GM19463 (cell line): ENCODE results near the gene BAX.
A peak's percentile ranks its signal among the peaks of the same experiment; 100 is the strongest.

ENCODE experiments used
- ATAC-seq: cut with Tn5 transposase; IDR thresholded peaks from one replicate; pipeline ENCODE4 v1.9.1; 2021; ENCODE audit warnings: mild to moderate bottlenecking, moderate library complexity; ENCODE audit not compliant: unreplicated experiment

Gene BAX

DNA sequence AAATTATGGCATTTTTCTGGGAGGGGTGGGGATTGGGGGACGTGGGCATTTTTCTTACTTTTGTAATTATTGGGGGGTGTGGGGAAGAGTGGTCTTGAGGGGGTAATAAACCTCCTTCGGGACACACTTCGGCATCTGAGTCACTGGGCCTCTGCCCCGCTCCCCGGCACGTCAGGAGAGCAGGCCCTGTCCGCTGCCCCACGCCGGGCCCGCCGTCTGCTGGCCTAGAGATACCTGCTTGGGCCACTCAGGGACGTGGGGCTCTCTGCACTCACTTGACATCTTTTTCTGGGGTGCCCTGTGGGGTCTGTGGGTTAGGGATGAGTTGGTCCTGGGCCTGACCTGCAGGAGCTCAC, 7.0 kb downstream of the BAX start:
- no peak for ATAC-seq

DNA sequence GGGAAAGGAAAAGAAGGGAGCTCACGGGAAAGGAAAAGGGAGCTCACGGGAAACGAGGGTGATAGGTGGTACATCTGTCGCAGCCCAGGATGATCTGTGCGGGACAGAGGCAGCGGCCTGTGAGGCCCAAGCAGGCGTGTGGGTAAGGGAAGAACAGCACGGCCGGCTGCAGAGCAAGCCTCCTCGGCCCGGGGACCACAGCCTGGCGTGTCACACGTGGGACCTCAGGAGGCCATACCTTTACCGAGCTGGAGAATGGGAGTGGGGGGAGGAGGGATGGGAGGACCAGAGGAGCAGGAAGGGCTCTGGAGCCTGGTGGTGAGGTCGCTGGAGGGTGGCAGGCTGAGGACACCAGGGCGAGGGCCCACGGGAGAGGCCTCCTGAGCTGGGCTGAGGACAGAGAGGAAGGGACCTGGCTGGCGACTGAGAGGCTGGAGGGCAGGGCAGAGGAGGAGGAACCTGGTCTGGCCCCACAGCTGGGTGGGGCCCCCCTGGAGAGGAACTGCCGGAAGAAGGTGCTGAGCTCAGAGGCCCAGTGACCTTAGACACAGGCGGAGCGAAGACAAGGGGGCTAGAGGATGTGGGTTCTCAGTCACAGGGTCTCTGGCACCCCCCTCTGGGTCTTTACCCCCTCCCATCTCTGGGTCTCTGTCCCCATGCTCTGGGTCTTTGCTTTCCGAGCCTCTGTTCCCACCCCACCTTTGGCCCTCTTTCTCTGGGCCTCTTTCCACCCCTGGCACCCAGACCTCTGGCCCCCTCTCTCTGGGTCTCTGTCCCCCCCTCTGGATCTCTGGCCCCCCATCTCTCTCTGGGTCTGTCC, 7.6 kb downstream of the BAX start:
- ATAC-seq, result no peak

DNA sequence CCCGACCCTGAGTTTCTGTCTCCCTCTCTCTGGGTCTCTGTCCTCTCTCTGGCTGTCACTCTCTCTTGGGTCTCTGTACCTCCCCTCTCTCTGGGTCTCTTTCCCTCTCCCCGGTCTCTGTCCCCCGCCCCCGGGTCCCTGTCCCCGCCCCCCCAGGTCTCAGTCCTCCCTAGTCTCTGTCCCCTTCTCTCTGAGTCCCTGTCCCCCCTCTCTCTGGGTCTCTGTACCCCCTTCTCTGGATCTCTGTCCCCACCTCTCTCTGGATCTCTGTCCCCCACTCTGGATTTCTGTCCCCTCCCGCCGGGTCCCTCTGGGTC, 8.1 kb downstream of the BAX start:
- no peak for ATAC-seq

DNA sequence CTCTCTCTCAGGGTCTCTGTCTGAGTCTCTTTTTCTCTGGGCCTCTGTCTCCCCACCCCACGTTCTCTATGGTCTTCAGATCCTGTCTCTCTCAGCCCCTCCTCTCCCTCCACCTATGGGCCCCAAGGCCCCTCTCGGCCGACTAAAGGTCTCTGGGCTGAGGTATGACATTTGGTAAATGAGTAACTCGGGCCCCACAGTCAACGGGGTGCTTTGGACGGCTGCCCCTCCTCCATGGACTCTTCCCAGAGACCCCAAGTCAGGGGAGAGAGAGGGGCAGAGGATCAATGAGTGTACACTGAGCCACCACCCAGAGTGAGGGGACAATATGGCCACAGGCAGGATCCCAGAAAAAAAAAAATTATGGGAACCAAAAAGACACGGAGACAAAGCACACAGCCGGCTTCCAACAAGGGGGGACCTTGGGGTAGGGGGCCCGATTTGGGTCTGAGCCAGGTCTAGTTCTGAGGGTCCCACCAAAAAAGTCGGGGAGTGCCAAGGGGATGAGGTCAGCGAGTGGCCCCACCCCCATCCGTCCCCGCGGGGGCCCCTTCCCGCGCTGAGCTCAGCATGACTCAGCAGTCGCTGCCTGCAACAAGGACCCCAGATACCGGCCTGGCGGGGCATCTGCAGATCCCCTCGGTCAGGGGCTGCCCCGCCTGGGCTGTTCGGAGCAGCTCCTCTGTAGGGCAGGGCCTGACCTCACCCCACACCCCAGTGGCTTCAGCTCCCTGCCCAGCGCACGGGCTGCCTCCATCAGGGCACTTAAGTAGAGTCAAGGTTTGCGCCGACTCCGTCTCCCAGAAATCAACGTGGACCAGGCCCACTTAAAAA, 8.9 kb downstream of the BAX start:
- no peak for ATAC-seq

DNA sequence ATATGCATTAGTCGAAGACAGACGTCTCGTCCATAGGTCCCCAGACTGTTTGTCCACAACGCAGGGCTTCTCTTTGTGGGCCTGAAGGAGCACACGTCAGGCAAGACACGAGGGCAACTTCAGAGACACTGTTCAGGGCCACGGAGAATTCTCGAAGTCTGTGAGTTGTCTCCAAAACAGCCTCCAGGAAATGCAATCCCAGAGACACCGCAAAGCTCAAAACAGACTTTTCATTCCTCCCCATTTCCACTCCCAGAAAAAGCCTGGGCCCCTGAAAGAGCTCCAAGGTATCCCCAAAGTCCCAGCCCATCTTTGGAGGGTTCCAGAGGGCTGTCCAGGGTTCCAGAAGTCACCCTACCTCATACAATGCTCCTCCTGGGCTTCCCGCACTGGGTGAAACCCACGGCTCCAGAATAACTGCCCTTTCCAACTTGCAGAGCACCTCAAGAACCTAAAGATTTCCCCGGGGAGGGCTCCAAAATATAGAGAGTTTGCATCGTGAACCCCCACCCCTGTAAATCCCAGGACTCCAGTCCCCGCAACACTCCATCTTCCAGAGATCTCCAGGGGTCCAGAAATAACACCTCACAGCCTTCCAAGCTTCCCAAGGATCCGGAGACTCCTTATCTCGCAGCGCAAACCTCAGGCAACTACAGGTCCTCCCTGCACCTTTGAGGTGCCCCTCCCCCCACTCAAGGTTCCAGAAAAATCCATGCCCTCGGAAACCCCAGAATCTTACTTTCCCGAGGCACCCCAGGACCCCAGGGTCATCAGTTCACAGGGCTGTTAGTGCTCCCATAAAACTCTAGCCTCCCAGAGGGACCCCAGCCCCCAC, 9.7 kb downstream of the BAX start:
- ATAC-seq, result no peak

DNA sequence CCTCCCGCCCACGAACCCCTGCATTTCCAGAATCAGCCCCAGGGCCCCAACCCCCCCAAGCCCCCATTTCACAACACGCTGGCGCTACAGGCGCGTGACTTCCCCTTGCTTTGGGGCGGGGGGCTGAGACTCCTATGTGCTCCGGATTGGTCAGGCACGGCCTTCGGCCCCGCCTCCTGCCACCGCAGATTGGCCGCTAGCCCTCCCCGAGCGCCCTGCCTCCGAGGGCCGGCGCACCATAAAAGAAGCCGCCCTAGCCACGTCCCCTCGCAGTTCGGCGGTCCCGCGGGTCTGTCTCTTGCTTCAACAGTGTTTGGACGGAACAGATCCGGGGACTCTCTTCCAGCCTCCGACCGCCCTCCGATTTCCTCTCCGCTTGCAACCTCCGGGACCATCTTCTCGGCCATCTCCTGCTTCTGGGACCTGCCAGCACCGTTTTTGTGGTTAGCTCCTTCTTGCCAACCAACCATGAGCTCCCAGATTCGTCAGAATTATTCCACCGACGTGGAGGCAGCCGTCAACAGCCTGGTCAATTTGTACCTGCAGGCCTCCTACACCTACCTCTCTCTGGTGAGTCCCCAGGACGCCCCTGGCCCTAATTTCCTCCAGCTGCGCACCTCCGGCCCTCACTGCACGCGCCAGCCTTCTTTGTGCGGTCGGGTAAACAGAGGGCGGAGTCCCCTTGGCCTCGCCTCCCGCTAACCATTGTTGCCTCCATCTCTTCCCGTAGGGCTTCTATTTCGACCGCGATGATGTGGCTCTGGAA, 10.5 kb downstream of the BAX start, which contains the start of gene FTL:
Gene FTL, plus strand, starts transcription at position 270 of the 766 bp plus-strand sequence. Its CDS starts 199 bp downstream, at position 469.
- peak; percentile 62 for ATAC-seq

DNA sequence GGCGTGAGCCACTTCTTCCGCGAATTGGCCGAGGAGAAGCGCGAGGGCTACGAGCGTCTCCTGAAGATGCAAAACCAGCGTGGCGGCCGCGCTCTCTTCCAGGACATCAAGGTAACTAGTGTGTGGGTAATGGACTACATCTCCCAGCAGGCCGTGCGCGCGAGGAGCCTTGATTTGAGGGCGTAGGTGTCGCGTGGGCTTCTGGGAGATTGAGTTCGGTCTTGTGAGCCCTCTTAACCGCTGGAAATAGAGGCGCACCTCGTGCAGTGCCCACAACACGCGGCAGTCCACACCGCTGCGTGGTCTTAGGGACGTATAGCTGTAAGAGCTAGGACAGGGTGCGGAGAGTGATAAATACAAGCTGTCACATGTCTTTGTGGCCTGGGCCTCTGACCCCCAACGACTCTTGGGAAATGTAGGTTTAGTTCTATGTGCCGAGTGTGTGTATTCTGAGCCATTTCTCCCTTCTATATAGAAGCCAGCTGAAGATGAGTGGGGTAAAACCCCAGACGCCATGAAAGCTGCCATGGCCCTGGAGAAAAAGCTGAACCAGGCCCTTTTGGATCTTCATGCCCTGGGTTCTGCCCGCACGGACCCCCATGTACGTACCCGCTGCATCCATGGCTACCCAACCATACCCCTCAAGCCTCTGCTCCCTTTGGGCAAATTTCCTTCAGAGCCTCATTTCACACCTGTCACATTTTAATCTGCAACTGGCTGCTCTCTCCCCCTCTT, 11.3 kb downstream of the BAX start:
- ATAC-seq, result peak; percentile 16

DNA sequence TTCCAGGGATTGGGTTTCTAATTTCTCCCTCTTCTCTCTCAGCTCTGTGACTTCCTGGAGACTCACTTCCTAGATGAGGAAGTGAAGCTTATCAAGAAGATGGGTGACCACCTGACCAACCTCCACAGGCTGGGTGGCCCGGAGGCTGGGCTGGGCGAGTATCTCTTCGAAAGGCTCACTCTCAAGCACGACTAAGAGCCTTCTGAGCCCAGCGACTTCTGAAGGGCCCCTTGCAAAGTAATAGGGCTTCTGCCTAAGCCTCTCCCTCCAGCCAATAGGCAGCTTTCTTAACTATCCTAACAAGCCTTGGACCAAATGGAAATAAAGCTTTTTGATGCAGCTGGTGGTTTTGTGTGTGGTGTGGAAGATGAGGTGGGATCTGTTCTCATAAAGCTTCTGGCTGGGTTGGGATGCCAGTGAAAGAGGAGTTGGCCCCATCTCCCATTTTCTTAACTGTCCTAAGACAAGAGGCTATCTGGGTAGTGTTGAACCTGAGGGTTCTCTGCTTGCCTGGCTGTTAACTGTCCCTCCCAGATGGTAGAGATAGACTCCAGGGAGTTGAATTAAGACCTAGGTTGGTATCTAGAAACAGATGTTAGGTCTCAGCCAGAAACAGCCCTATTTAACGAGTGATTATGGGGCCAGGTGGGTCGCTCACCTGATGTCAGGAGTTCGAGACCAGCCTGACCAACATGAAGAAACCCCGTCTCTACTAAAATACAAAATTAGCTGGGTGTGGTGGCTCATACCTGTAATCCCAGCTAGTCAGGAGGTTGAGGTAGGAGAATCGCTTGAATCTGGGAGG, 12.1 kb downstream of the BAX start:
- ATAC-seq, result no peak

DNA sequence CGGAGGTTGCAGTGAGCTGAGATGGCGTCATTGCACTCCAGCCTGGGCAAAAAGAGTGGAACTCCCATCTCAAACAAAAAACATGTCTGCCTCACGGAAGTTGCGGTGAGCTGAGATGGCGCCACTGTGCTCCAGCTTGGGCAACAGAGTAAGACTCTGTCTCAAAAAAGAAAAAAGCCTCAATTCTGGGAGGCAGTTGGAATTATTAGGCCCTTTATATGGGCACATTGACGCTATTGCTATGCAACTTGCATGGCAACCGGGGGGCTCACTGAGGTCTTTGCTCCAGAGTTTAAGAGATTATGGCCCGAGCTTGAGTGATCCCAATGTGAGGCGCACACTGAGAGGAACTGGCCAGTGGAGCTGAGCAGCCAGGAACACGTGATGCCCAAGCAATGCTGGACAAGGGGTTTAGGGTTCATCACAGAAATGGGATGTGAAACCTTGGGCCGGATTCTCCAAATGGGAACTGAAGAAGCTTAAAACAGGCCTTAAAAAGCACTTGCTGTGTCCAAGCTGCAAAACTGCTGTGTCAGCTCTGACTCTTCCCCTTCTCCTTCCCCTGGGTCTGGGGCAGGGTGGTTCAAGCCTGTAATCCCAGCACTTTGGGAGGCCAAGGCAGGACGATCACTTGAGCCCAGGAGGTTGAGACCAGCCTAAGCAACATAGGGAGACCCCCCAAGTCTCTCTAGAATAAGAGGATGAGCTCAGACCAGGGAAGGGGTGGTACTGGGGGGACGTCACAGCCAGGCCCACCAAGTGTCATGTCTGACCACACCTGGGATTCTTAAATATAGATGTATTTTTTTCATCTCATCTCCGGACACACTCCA, 12.9 kb downstream of the BAX start:
- ATAC-seq, result no peak

DNA sequence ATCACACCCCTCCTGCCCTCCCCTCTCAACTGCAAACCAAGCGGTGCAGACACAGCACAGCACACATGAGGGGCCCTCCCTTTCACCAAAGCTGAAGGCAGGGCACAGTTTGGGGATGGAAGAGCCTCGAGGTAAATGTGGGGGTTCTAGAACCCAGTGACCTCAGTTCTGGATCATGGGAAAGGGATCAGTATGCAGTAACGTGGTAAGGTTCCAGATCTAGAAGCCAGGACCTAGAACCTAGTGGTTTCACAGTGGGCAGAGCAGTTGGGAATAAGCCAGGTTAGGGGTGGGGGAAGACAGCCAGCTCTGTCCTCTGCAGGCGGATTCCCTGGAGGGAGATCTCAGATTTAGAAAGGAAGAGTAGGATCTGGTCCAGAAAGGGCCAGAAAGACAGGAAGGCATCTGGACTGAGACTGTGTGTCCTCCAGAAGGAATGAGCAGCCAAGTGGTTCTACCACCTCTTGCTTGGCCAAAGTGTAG, 13.5 kb downstream of the BAX start:
- ATAC-seq, result no peak

DNA sequence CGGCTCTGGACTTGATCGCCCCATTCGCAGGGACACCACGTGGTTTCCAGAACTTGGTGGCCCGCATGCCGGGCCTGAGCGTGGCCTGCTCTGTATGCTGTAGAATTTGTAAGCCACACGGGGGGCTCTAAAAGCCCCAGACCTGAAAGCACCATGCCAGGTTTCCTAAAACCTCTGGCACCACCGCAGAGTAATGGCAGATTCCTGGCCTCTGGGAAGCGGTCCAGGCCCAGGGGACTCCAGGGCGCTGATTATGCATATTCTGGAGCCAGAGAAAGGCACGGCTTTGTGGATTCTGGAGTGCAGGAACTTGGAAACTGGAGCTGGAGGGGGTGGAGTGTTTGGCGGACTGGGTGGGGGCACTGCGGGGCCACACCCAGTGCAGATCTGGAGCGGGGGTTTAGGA, 14.1 kb downstream of the BAX start:
- no peak for ATAC-seq

DNA sequence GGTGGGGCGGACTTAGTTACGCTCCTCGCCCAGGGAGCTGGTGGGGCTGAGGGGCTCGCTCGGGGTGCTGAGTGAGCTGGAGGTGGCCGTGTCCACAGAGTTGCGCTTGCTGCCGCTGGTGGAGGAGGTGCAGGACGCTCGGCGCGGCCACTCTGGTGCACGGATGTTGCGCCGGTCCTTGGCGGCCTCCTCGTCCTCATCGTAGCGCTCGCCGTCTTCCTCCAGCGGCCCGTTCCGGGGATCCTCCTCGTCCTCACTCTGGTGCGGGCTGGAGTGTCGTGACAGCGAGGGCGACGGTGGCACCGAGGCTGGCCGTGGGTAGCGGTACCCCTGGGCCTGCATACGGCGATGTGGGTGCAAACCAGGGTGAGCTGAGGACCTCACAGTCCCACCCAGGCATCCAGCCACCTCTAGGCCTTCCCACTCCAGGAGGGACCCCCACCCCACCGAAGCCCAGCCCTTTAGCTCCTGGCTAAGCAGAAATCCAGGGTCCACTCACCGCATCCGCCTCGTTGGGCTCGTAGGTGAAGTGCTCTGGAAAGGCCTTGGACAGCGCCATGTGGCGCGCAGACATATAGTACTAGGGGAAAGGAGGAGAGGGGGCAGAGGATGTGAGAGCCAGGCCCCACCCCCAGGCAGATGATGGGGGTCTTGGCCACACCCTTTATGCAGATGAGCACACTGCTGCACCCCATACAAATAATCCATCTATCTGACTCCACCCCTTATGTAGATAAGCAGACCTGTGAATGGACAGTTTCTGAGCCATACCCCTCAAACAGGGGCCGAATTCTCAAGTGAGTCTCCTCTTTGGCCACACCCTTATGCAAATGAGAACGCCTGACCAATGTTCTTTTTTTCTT, 14.8 kb downstream of the BAX start:
- ATAC-seq, result no peak

DNA sequence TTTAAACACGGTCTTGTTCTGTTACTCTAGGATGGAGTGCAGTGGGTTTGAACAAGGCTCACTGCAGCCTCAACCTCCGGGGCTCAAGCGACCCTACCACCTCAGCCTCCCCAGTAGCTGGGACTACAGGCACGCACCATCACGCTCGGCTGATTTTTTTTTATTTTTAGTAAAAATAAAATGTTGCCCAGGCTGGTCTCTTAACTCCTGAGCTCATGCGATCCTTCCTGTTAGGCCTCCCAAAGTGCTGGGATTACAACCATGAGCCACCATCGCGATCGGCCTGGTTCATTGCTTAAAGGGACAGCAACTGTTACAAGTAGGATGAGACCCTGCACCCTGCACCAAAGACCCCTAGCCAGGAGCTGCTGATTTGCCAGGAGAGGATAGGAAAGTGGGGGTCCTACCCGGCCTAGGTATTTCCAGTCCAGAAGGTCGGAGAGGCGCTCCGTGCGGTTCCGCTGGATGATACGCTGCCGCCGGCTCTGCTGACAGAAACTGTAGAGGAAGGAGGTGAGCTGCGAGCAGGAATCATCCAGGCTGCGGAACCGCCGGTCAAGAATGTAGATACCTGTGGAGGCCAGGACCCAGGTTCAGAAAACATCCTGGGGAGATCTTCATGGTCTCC, 15.6 kb downstream of the BAX start:
- no peak for ATAC-seq

DNA sequence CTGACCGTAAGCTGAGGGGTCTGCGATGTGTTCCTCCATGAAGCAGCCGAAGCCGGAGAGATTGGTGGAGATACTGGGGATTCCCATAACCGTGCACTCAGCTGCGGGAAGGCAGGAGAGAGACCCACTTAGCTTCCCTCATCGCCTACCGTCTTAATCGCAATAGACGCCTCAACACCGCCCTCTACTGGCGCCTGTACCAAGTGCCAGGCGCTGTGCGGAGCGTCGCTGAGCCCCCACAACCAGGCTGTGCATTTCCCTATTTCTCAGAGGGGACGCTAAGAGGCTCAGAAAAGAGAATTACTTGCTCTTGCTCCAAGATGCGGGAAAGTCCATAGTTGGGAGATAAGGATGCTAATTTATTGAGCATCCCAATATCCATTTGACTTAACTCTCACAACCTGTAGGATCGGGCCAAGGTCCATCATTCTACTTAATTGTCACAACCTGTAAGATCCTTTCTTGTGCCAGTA, 16.3 kb downstream of the BAX start:
- ATAC-seq, result no peak

DNA sequence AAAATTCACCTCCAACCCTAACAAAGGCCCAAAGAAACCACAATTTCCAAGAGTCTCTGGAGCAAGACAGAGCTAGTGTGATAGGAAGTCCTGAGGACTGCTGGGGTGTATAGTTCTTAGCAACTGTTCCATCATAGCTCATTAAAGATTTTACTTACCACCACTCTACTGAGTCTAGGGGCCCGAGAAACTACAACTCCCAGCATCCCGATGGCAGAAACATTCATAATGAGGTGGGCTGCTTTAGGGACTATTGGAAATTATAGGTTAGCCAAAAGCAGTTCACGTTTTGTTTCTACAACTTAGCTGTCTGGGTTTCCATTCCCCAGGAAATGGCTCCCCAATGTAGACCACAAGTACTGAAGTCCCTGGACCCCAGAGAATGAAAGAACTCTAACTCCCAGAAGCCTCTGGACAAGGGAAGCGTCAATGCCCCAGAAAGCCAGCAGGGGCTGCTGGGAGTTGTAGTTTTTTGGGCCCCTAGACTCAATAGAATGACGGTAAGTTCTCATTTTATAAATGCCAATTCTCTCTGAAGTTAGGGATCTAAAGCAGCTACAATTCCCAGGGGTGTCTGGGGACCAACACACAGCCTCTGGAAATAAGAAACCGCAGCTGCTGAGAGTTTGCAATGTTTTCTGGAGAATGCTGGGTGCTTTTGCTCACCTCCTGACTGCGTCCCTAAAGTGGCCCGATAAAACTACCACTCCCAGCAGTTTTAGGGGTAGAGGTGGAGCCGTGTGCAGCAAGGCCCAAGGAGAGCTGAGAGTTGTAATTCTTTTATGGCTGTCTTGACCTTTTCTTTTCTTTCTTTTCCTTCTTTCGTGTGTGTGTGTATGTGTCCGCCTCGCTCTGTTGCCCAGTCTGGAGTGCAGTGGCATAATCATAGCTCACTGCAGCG, 21.5 kb downstream of the BAX start:
- no peak for ATAC-seq

DNA sequence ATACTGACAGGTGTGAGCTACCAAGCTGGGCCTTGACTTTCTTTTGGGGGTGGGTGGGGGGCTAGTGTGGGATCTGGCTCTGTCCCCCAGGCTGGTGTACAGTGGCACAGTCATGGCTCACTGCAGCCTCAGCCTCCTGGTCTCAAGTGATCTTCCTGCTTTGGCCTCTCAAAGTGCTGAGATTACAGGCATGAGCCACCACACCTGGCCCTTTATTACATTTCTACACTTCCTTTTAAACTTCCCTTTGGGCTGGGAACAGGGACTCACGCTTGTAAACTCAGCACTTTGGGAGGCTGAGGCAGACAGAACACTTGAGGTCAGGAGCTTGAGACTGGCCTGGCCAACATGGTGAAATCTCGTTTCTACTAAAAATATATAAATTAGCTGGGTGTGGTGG, 22.4 kb downstream of the BAX start:
- no peak for ATAC-seq
